ENCODE measurements around the gene DAZAP1.
"Not testable (repeated sequence)": the region's sequence is repeated elsewhere in the genome, so short reads cannot be mapped to it uniquely, and the experiment has no call there.

Gene DAZAP1

DNA sequence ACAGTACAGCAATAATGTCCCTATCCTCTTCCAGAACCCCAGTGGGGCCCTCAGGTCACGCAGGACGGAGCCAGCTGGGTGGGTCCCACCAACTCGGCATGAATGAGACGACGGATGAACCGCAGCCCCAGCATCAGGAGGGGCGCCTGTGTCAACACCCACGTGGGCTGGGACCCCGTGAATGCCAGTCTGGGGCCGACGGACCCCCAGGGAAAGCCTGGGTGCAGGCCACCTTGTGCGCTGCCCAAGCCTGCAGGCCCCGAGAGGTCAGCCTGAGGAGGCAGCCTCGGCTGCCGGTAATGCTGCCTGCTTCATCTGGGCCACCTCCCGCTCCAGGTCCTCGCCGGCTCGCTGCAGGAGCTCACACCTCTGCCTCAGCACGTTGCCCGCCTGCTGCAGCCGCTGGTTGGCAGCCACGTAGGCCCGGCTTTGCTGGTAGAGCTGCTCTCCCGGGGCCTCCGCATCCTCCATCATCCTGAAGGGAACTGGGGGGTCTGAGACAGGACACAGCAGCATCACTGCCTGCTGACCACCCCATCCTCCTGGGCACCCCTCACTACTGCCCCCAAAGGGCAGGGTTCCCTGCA, 67.5 kb downstream of the DAZAP1 start:
- DNase-seq, result no peak

- DNase-seq, result no peak
Observed at GRCh38 chr19:1475751-1476437, 68.5 kb downstream of the DAZAP1 start.

DNA sequence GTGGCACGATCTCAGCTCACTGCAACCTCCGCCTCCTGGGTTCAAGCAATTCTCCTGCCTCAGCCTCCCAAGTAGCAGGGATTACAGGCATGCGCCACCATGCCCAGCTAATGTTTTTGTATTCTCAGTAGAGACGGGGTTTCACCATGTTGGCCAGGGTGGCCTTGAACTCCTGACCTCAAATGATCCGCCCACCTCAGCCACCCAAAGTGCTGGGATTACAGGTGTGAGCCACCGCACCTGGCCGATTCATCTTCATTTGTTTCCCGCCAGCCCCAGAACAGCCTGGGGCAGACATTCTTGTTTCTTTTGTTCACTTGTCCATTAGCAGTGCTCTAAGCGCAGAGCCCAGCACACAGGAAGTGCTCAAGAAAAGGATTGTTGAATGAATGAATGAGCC, 69.7 kb downstream of the DAZAP1 start:
- DNase-seq, result not testable (repeated sequence)

- peak; percentile 95 to 98 (median 97) for DNase-seq
Observed at GRCh38 chr19:1478934-1479707, 71.7 kb downstream of the DAZAP1 start, which contains the start of gene C19orf25. TSS of gene C19orf25 (minus strand) at chr19:1479215. CDS start at chr19:1478903, 312 bp downstream.

GRCh38 chr19:1481224-1481892, 74.0 kb downstream of the DAZAP1 start:
- DNase-seq, result no peak

- no peak for DNase-seq
Observed at GRCh38 chr19:1481893-1482360, 74.5 kb downstream of the DAZAP1 start.

DNA sequence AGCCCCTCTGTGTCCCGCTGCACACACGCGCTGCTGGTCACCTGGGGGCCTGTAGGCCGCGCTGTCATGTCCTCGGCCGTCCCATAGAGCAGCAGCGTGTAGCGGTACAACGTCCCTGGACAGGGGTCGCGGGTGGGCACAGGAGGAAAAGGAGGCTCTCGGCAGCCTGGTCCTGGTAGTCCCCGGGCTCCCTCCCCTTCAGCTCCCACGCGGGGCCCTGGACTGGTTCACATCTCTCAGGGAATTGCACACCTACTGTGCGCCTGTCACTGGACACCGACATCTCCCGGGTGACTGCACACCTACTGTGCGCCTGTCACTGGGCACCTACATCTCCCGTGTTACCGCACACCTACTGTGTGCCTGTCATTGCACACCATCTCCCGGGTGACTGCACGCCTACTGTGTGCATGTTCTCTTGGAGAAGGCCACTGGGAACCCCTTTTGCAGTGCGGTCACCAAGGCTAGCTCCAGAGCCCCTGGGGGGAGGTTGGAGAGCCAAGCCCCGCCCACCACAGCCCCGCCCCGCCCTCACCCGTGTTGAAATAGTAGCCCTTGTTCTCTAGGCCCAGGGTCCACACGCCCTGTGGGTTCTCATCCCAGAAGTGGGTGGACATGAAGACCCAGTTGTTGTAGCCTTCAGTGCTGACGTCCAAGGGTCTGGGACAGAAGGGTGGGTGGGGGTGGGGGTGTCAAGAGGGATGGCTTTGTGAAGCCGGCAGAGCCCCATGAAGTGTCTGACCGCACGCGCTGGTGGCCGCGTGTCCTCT, 75.2 kb downstream of the DAZAP1 start:
- no peak for DNase-seq

- DNase-seq, result no peak
Observed at GRCh38 chr19:1483131-1483978, 76.0 kb downstream of the DAZAP1 start.

DNA sequence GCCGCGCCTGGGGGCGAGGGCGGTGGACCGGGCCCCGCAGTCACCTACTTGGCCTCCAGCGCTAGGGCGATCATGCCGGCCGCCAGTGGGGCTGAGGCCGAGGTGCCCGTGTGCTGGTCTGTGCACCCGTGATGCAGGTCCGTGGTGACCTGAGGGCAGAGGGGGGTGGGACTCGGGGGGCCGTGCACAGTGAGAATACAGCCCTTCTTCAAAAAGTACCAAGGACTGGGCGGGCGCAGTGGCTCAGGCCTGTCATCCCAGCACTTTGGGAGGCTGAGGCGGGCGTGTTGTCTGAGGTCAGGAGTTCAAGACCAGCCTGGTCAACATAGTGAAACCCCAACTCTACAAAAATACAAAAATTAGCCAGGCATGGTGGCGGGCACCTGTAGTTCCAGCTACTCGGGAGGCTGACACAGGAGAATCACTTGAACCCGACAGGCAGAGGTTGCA, 76.6 kb downstream of the DAZAP1 start:
- DNase-seq, result no peak
